HL-60/S4 treated with phorbol 12-myristate 13-acetate at 8.2 ng/mL for 4 days and 3 days (cell line): ENCODE results near the gene ART5.

Experiments used
- in situ Hi-C: fragments of 300-500 bp; cut with MboI; formaldehyde crosslinking; loops from 2 replicates; pipeline ENCODE4 v1.15.0; 2022; ENCODE audit warnings: low sequenced_read_pairs

The ART5 gene

GRCh38 chr11:3641701-3642070, at the start of gene ART5:
Gene ART5 (minus strand): TSS chr11:3641992. CDS start chr11:3641862, 130 bp downstream.
- in situ Hi-C loops, result no loop called here

- in situ Hi-C loops, result no loop called here
Measured at GRCh38 chr11:3686751-3687150, 45.0 kb upstream of the ART5 start.

DNA sequence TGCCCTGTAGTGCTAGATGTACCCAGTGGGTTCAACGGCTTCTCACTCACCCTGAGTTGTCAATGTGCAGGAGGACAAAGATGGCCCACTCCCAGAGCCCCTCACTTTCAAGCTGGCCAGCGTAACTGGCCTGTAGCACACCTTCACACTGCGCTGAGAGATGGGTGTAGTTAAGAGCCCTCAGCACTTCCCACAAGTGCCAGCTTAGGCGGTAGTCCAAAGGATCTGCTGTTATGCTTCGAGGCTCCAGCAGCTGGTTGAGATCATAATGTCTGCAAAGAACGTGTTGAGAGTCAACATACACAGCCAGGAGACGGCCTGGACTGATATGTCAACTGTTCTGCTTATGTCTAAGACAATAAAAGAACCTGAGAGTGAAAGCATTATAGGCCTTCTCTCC, 44.1 kb upstream of the ART5 start:
- in situ Hi-C loops, result no loop called here

GRCh38 chr11:3684819-3685172, 43.0 kb upstream of the ART5 start:
- in situ Hi-C loops, result no loop called here

DNA sequence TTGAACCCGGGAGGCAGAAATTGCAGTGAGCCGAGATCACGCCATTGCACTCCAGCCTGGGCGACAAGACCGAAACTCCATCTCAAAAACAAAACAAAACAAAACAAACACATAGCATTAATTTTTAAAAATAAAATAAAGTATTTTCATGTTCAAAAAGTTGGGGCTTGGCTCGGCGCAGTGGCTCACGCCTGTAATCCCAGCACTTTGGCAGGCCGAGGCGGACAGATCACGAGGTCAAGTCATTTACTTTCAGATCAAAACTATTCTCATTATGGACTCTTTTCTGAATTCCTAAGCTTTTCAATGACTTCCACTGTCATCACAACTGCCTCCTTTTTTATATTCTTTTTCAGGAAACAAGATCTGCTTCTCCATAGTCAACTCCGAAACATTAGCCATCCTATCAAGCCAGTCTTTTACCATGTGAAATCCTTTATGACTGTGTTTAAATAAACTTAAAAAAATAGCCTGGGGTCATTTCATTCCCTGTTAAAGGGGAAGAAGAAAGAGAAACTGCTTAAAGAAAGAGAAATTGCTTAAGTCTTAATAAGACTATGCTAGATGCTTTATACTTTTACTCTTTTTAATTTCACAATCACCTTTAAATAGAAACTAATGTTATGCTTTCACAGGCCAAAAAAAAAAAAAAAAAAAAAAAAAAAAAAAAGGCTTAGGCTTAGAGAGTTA, 42.5 kb upstream of the ART5 start:
- in situ Hi-C loops, result no loop called here

DNA sequence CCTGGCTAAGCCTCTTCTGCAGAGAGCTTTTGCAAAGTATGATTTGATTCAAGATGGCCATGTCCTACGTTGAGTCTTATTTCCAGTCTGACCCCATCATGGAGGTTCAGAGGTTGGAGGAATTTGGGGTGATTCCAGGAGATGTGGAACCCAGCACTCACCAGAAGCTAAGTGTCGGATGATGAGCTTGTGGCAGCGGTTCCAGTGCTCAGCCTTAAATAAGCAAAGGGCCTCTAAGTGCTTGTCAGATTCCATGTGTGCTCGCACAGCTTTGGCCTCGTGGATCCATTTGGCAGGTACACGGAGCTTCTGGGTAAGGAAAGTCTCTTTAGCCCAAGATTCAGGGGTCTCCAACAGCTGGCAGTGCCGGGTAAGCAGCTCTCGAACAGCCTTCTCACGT, 41.2 kb upstream of the ART5 start:
- in situ Hi-C loops, result no loop called here

GRCh38 chr11:3679077-3679476, 37.3 kb upstream of the ART5 start:
- in situ Hi-C loops, result no loop called here

DNA sequence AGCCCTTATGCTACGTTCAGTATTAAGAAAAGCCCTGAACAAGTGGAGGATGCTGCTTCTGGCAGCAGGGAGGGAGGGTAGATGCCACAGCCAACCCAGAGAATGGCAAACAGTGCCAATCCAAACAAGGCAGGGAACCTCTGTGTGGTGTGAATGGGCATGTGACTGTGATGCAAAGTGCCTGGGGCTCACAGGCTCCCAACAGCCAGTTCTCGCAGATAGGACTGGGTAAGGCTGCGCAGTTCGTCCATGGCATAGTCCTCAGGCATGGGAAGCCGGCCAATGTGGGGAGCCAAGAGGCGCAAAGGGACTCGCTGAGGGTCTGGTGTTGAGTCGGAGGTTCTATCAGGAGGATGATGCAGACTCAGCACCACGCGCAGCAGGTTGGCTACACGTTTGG, 34.2 kb upstream of the ART5 start:
- in situ Hi-C loops, result no loop called here

DNA sequence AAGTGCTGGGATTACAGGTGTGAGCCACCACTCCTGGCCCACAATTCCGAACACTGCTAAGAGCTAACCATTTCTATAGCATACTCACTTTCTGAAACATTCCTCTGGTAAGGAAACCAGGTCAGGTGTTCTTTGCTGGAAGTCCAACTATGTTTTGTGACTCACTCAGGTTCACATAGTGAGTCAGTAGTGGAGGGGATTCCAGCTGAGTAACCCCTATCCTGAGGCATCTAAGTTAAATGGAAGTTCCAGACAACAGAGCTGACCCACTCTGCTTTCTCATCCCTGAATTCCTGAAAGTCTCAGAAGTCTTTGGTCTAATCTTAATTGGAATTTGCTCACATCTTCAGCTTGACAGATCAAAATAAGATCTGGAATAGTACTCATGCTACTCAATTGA, 32.4 kb upstream of the ART5 start:
- in situ Hi-C loops, result no loop called here

GRCh38 chr11:3671334-3672254, 29.8 kb upstream of the ART5 start, which contains the start of gene CHRNA10:
Gene CHRNA10 (minus strand): TSS chr11:3671384. CDS start chr11:3671312, 72 bp downstream.
- in situ Hi-C loops, result no loop called here

- in situ Hi-C loops, result no loop called here
Measured at GRCh38 chr11:3669742-3670183, 28.0 kb upstream of the ART5 start.

DNA sequence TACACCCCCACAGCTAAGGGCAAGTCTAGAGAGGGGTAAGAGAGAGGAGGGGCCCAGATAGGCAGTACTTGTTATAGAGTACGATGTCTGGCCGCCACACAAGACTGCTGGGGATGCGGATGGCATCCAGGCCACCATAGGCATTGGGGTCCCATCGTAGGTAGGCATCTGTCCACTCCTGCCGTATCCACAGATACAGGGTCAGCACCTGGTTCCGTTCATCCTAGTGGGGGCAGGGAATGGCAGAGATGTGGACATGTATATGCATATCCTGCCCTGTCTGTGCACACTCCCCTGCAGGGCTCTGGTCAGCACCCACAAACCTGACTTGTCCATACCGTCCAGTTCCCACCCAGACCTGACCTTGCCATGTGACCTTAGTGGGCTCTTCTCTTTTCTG, 27.3 kb upstream of the ART5 start:
- in situ Hi-C loops, result no loop called here

DNA sequence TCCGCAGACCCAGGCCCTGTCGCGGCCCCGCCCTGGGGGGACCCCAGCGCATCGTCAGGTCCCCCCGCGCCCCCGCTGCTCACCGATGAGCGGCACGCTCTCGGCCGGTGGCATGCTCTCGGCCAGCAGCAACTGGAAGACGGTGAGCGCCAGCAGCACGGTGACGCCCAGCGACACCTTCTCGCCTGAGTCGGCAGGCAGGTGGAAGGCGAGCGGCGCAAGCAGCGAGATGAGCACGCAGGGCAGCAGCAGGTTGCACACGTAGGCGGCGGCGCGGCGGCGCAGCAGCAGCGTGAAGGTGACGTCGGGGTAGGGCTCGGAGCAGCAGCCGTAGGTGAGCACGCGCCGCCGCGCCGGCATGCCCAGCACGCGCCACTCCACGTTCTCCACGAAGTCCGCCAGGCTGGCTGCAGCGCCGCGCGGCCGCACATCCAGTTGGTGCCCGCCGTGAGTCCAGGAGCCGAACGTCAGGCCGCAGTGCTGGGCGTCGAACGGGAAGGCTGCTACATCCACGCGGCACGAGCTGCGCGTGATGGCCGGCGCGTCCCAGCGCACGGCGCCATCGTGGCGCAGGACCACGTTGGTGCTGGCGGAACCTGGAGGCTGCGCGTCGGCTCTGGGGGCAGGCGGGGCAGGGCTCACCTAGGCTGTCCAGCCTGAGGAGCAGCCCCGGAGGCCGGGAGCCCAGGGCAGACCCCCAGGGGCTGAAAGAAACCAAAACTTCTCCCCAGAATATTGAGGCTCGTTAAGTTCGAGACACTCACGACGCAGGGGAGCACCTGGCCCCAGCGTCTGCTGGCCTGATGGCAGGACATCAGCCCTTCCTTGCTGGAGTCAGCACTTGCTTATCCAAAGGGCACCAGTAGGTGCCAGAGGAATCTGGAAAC, 25.6 kb upstream of the ART5 start:
- in situ Hi-C loops, result no loop called here

GRCh38 chr11:3666023-3666530, 24.3 kb upstream of the ART5 start:
- in situ Hi-C loops, result no loop called here

DNA sequence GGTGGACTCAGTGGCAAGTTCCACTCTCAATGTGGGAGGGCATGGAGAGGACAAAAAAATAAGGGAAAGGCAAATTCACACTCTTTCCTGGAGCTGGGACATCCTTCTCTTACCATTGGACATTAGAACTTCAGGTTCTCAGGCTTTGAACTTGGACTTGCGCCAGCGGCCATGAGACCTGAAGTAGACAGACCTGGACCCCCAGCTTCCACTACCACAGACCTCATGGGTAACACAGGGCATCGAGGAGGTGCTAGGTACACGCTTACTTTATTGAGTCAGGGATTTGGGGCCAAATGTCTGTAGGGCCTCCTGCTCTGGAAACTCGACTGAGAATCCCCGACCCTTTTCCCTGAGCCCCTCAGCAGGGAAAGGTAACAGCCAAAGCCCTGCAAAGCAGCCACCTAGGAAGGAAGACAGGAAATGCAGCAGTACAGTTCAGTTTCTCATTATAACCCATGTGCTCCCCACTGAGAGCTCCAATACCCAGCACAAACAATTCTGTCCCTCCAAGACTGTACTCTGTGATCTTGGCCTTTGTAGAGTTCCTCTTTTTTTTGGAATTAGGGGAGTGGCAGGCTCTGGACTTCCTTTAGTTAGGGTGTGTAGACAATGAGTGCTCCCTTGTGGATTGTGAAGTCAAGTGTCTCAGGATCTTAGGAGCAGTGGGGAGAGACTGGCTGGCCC, 23.7 kb upstream of the ART5 start:
- in situ Hi-C loops, result no loop called here

DNA sequence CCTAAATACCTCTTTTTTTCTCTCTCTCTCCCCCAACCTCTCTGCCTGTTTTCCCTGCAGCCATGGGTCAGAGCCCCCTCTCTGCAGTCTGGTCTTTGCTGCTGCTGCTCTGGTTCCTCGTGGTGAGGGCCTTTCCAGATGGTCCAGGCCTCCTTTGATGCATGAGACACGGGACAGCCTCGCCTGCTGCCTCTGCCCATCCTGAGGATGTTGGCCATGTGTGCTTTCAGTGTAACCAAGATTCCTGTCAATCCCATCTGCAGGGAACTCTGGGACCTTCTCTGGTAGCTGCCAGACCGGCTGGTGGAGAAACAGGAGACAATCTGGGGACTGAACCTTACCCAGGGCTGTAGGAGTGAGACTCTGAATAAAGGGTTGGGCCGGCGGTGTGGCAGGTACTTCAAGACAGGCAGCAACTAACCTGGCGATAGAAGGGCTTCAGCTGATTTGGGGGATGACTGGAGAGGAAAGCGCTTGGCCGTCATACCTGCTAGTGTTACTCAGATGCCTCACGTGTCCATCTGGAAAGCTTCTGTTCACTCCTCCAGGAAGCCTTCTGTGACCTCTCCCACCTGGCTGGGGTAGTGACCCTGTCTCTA, 22.3 kb upstream of the ART5 start:
- in situ Hi-C loops, result no loop called here

- in situ Hi-C loops, result no loop called here
Measured at GRCh38 chr11:3662856-3663255, 21.1 kb upstream of the ART5 start.

- in situ Hi-C loops, result no loop called here
Measured at GRCh38 chr11:3660960-3661359, 19.2 kb upstream of the ART5 start.

DNA sequence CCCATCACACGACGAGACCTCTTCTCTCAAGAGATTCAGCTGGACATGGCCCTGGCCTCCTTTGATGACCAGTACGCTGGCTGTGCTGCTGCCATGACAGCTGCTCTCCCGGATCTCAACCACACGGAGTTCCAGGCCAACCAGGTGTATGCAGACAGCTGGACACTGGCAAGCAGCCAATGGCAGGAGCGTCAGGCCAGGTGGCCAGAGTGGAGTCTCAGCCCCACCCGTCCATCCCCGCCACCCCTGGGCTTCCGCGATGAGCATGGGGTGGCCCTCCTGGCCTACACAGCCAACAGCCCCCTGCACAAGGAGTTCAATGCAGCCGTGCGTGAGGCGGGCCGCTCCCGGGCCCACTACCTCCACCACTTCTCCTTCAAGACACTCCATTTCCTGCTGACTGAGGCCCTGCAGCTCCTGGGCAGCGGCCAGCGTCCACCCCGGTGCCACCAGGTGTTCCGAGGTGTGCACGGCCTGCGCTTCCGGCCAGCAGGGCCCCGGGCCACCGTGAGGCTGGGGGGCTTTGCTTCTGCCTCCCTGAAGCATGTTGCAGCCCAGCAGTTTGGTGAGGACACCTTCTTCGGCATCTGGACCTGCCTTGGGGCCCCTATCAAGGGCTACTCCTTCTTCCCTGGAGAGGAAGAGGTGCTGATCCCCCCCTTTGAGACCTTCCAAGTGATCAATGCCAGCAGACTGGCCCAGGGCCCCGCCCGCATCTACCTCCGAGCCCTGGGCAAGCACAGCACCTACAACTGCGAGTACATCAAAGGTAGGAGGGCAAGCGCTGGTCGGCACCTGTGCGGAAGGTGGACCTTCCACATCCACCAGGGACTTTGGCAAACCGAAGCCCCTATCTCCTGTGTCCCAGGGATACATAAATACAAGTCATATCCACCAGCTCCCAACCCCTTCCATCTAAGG, 18.1 kb upstream of the ART5 start:
- in situ Hi-C loops, result no loop called here
